Activated CD4-positive, CD25-positive, alpha-beta regulatory T cell (primary cell): Measurements from ENCODE around the gene ADGRD1.

Experiments used
- DNase-seq, 4 experiments: peaks; one replicate each; lab custom pipeline; 2025; lab: John Stamatoyannopoulos, UW

ADGRD1 gene

GRCh38 chr12:131042834-131043245 is 89.1 kb downstream of the ADGRD1 start:
- no peak for DNase-seq

- DNase-seq: no peak
Observed at GRCh38 chr12:131043401-131043871, 89.7 kb downstream of the ADGRD1 start.

- no peak for DNase-seq
Observed at GRCh38 chr12:131044136-131044535, 90.4 kb downstream of the ADGRD1 start.

GRCh38 chr12:131044760-131045381 is 91.2 kb downstream of the ADGRD1 start:
- no peak for DNase-seq

GRCh38 chr12:131045705-131046460 is 92.2 kb downstream of the ADGRD1 start:
- DNase-seq: no peak

GRCh38 chr12:131046813-131047788 is 93.4 kb downstream of the ADGRD1 start:
- DNase-seq: no peak

GRCh38 chr12:131047789-131048610 is 94.3 kb downstream of the ADGRD1 start:
- DNase-seq: no peak

GRCh38 chr12:131048611-131048990 is 94.9 kb downstream of the ADGRD1 start:
- no peak for DNase-seq

GRCh38 chr12:131049002-131049401 is 95.3 kb downstream of the ADGRD1 start:
- no peak for DNase-seq

GRCh38 chr12:131049549-131050339 is 96.0 kb downstream of the ADGRD1 start:
- no peak for DNase-seq

- no peak for DNase-seq
Observed at GRCh38 chr12:131050463-131051154, 96.9 kb downstream of the ADGRD1 start.

GRCh38 chr12:131051155-131051473 is 97.4 kb downstream of the ADGRD1 start:
- DNase-seq: no peak

- no peak for DNase-seq
Observed at GRCh38 chr12:131052063-131052781, 98.5 kb downstream of the ADGRD1 start.

GRCh38 chr12:131052929-131053328 is 99.2 kb downstream of the ADGRD1 start:
- DNase-seq: no peak

- DNase-seq: no peak
Observed at GRCh38 chr12:131053567-131053966, 99.9 kb downstream of the ADGRD1 start.

- no peak for DNase-seq
Observed at GRCh38 chr12:131054345-131055092, 100.8 kb downstream of the ADGRD1 start.

- no peak for DNase-seq
Observed at GRCh38 chr12:131055093-131055465, 101.4 kb downstream of the ADGRD1 start.

- no peak for DNase-seq
Observed at GRCh38 chr12:131055596-131056233, 102.0 kb downstream of the ADGRD1 start.
